ENCODE measurements around the gene LMNTD2.

LMNTD2 gene

DNA sequence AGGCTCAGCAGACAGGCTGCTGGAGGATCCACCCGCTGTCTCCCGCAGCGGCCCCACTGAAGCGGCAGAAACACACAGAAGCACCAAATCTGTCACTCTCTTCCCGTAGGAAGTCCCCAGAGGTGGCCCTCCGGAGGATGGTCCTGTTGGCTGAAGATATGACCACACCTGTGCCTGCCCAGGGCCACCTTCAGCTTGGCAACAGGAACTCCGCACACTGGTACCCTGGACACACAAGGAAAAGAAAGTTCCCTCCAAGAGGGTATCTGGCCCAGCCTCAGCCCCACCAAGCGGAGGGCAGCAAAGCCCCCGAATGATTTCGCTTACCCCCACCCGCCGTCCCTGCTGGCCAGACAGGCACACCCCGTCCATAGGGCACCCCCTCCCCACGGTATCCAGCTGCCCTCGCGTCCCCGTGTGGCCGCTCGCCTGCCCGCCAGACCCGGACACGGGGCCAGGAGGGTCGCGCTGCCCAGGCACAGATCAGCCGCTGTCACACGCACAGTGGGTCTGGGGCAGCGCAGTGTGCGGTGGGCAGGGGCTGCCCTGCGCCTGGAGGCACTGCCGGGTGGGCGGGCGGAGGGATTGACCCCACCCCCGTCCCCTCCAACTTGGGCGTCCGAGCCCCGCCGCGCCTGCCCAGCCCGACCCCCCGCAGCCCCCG, 7.2 kb upstream of the LMNTD2 start:
- no peak for DNase-seq

DNA sequence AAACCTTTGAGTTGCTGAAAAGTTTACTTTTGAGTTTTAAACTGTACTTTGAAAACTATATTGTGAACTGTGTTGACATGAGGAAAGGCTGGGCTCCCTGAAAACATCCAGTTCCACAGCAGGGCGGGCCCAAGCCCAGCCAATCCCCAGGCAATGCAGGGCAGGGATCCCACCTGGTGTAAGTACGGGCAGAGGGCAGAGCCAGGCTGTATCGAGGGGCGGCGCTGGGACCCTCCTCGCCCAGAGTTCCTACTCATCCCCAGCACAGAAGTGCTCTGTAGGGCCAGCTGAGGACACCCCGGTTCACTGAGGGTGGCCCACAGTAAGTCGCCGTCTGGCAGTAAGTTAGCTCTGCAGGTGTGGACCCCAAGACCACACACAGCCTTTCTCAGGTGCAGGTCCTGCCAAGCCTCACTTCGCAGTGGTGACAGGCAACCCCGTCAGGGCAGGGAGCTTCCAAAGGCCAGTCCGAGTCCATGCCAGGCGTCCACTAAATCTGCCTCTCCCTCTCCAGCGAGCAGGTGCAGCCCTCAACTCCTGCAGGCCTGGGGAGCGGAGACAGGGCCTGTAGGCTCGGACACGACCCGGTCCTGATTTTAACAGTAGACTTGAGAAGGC, 6.6 kb upstream of the LMNTD2 start:
- DNase-seq: no peak

DNA sequence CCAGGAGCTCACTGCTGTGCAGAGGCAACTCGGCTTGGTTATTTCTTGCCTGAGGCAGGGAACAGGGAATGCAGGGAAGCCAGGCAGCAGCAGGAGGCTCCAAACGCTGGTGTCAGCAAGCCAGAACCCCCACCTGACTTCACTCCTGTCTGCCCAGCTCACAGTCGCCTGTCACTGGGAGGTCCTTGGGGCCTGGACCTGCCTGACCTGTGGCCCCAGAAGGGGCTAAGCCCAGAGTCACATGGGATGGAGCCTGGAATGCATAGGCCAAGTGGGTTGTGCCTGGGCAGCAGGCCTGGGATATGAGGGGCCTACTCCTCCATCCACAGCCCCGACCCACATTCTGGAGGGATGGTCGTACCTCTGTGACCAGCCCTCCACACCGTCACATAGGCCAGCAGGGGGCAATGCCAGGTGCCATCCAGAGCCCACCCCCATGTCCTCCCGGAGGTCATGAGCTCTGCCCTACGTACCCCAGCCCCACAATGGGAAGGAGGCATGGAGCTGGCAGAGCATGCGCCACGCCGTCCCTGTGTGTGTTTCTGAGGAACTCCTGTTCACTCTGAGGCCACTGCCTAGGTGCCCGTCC, 5.5 kb upstream of the LMNTD2 start:
- DNase-seq: no peak

DNA sequence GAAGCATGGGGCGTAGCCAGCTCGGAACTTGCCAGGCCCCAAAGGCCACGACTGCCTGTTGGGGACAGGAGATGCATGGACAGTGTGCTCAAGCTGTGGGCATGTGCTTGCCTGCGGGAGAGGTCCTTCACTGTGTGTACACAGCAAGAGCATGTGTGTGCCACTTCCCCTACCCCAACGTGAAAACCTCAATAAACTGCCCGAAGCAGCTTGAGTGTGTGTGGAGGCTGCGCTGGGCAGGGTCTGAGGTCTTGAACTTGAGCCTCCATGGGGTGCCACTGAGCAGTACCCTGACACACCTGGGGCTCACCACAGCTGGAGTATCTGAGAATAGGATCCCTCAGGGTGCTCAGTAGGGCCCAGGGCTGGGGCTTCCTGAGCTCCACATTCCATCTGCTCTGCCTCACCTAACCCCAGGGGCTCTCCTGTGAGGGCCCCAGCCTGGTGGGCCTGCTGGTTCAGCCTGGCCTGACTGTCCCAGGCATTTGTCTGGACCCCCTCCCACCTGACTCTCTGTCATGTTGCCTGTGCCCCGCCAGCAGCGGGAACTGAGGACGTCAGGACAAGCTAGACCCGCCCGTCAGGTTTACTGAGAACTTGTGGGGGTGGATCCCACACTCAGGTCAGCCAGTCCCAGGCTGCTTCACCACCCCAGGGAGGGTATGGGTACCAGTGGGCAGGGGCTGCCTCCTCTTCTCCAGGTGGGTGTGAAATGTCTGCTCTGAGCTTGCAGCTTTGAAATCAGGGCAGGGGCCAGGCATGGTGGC, 3.5 kb upstream of the LMNTD2 start:
- DNase-seq: no peak

DNA sequence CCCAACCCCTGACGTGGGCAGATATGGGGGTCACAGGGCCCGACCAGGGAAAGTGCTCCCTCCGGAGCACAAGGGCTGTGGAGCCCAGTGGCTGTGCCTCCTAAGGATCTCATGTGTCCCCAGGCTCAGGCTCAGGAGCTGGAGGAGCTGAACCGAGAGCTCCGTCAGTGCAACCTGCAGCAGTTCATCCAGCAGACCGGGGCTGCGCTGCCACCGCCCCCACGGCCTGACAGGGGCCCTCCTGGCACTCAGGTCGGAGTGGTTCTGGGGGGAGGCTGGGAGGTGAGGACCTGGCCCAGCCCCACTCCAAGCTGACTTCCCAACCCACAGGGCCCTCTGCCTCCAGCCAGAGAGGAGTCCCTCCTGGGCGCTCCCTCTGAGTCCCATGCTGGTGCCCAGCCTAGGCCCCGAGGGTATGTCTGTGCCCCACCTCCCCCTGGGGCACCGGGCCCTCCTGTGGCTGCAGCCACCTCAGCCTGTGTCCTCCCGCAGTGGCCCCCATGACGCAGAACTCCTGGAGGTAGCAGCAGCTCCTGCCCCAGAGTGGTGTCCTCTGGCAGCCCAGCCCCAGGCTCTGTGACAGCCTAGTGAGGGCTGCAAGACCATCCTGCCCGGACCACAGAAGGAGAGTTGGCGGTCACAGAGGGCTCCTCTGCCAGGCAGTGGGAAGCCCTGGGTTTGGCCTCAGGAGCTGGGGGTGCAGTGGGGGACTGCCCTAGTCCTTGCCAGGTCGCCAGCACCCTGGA, 2.7 kb upstream of the LMNTD2 start:
- no peak for DNase-seq

DNA sequence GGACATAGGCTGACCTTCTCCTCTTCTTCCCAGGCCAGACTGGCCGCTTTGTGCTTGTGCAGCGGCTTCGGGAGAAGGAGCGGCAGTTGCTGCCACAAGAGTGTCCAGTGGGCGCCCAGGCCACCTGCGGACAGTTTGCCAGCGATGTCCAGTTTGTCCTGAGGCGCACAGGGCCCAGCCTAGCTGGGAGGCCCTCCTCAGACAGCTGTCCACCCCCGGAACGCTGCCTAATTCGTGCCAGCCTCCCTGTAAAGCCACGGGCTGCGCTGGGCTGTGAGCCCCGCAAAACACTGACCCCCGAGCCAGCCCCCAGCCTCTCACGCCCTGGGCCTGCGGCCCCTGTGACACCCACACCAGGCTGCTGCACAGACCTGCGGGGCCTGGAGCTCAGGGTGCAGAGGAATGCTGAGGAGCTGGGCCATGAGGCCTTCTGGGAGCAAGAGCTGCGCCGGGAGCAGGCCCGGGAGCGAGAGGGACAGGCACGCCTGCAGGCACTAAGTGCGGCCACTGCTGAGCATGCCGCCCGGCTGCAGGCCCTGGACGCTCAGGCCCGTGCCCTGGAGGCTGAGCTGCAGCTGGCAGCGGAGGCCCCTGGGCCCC, 1.6 kb upstream of the LMNTD2 start:
- no peak for DNase-seq

DNA sequence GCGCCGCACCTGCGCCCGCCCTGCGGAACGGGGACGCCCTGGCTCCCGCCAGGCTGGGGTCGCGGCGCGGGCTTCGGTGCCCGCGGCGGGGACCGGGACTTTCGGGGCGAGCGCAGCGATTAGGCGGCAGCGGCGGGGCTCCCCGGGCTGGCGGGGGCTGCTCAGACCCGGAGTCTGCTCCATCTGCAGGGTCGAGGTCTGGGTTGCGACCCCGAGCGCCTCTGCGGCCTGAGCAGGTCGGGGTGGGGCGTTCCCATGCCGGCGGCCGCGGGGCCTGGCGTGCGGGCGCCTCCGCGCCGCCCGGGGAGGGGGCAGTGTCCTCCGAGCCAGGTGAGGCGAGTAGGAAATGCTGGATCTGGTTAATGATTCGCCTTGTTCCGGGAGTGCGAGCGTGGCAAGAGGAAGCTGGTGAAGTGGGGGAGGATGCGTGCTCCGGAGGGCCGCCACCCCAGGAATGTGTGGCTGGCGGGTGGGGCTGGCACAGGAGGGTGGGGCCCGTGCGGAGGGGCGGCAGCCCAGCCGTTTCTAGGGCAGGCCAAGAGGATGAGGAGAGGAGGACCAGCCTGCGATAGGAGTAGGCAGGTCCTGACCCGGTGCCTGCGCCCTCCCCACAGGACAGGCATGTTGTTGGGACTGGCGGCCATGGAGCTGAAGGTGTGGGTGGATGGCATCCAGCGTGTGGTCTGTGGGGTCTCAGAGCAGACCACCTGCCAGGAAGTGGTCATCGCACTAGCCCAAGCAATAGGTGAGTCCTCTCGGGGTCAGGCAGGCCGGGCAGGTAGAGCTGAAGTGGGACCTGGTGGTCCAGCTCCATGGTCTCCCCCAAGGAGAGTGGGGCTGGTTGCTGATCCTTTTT, 838 bp upstream of the LMNTD2 start:
- no peak for DNase-seq

DNA sequence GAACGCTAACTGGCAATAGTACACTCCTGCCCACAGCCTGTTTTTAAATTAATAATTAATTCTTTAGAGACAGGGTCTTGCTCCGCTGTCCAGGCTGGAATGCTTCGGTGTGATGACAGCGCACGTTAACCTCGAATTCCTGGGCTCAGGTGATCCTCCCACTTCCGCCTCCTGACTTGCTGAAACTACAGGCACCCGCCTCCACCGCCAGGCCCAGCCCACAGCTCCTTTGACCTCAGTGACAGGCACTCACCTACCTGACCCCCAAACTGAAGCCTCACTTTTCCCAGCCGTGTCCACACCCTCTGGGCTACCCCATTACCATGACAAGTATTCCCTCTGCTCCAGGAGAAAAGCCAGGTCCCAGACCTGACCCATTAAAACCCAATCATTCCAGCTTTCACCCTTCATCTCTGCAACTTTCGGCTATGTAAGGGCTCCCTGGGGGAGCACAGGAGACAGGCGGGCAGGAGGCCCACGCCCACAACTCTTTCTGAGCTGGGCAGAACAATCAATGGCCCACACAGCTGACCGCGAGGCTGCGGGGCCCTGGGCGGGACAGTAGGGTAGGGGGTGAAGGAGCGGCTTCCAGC, 730 bp downstream of the LMNTD2 start:
- DNase-seq: no peak

DNA sequence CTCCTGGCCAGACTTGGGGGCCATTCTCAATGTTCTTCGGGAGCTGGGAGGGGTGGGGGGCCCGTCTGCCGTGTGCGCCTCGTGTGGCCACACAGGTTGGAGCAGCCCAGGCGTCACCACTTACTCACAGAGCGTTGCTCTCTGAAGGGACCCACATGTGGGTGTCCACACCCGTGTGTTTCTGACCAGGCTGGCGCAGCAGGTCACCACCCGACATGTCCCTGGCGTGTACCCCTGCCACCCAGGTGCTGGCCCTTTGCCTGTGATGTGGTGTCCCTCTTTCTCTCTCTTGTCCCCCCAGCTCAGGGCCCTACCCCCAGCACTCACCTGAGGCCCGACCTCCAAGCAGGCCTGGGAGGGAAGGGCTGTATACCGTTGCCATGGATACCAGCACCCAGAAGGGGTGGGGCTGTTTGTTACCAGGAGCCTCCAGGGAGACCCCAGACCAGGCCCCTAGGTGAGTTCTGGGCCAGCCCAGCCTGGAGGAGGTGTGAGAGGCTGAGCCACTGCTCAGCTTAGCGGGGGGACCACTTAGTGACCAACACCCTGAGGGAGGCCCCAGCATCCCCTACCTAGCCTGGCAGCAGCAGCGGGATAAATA, 1.4 kb downstream of the LMNTD2 start:
- DNase-seq: no peak

DNA sequence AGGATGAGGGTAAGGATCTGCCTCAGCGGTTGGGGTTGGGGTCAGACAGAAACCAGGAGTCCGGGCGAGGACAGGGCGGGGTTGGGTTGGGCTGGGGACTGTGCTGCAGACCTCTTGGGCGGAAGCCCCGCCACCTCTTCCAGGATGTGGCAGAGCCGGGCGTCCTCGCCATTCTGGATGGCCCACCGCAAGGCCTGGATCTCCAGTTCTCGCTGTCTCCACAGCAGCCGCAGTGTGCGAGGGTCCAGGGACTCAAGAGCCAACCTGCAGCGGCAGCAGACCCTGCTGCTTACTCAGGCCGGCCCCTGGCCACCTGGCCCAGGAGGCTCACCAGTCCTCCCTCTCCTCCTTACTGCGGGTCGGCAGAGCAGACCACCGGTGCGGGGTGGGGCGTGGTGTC, 2.0 kb downstream of the LMNTD2 start:
- DNase-seq: no peak

DNA sequence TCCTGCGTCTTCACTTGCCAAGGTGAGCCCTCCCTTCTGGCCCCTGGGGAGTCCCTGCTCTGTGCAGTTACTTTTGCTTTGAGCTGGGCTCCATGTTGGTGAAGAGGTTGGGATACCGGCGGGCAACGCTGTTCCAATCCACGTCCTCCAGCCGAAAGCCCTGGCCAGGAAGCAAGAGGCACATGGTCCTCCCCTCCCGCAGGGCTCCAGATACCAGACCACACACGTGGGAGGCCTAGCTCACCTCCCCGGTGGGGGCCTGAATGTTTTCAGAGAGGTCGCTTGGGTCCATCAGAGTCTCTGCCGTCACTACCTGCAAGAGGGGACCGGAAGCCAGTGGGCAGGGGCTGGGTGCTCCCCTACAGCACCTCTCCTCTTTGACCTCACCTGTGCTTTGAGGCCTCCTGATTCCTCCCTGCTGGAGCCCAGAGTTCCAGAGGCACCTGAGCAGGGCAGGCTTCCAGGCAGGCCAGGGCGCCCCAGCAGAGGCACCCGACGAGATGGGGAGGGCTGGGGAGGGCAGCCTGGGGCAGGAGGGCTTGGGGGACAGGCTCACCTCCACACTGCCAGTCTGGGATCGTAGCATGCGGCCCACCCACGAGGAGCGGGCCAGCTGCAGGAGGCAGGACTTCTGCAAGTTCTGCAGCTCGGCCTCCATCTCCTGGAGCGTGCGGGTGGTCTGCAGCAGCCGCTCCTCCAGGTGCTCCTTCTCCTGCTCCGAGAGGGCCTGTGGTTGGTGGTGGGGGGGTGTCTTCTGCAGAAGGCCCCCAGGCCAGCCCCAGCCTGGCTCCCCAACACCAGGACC, 3.0 kb downstream of the LMNTD2 start:
- no peak for DNase-seq

DNA sequence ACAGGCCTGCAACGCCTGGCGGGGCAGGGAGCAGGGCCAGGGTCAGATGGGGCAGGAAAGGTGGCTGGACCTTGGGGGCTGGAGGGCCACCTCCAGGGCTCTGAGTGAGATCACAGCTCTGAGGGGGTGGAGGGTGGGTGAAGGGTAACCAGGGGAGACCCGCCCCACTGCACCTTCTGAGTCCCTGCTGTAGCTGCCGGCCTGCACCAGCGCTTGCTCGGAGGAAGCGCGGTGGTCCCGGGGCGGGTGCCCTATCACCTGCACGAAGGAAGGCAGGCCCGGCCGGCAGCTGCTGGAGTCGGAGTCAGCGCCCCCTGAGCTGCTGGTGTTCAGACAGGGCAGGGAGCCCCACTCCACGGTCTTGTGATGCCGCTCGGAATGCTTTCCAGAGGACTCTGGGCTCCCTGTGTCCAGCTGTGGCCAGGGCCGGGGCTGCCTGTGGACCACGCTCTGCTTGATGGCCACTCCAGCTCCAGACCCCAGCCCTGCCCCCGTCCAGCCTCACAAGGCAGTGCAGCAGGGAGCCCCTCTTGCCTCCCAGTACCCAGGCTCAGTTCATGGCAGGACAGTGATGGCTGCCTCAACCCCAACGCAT, 3.8 kb downstream of the LMNTD2 start:
- no peak for DNase-seq

DNA sequence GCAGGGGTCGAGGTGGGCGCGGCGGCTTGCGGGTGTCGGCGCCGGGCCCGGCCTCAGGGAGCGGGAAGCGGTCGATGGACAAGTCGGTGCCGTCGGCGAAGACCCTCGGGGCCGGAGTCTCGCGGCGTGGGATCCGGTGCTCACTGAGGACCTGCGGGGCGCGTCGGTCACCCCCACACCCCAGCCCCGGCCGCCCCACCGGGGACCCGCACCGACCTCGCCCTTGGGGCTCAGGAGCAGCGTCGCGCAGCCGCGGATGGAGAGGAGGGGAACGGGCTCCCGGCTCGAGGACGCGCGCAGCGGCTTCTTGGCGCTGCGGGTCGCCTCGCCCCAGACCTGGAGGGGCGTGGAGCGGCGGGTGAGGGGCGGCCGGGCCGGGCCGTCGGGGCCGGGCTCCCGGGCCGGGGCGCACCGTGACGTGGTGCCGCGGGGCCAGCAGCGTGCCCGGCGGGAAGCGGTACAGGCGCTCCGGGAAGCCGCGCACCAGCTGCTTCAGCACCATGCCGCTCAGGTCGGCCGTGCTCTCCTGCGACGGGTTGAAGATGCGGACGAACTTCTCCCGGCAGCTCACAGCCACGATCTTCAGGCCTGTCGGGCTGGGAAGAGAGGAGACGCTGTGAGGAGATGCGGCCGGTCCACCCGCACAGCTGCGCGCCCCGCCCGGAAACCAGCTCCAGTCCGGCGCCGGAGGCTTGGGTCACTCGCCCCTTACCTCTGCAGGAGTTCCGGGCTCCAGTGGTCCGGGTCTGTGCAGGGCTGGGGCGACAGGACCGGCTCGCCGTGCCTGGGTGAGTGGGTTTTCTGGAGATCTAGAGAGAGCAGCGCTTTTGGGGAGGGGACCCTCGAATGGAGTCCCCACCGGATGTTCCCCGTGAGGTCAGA, 4.5 kb downstream of the LMNTD2 start:
- DNase-seq: no peak

DNA sequence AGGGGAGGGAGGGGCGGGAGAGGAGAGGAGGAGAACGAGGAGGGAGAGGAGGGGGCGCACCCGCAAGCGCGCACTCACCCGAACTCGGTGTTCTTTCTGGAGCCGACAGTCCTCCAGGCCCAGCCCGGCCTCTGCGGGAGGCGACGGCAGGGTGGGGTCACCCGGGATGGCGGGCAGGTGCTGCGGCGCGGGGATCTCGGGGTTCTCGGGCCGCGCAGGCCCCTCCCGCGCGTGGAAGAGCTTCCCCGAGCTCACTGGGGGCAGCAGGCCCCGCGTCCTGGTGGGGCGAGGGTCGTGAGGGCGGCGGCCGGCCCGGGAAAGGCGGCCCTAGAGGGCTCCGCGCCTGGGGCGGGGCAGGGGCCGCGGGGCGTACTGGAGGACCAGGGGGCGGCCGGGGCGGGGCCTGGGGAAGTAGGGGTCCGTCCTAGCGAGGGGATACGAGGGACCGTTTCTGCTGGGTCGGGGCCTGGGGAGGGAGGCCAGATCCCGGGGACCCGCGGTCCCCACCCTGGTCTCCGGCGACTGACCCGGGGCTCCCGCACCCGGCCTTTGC, 5.2 kb downstream of the LMNTD2 start:
- no peak for DNase-seq

DNA sequence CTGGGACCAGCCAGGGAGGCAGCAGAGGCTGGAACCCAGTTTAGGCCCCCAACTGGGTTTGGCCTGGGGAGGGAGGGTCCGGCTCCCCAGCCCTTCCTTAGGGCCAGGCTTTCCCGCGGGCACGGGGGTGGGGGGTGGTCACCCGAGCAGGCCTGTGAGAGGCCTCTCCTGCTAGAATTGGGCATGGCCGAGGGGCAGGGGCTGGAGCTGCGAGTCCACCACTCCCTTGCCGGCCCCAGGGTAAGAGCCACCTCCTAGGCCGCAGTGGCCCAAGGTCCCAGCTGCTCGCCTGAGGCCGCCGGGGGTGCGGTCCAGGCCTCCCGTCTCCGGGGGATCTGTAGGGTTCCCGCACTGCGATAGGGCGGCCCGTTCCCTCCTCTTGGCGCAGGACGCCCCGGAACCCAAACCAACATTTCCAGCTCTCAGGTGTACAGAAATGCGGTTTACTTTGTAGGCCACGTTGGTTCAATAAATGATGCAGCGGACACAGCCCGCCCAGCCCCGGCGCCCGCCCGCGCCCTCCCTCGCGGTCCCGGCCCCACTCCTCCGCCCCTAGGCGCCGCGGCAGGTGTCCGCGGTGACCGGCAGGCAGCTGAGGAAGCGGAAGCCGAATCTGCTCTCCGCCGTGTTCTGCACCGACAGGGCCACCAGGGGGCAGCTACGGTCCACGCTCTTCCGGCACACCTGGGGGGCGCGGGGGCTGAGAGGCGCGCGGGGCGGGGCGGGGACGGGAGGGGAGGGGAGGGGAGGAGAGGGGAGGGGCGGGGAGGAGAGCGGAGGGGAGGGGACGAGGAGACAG, 5.9 kb downstream of the LMNTD2 start:
- DNase-seq: peak; percentile 79

DNA sequence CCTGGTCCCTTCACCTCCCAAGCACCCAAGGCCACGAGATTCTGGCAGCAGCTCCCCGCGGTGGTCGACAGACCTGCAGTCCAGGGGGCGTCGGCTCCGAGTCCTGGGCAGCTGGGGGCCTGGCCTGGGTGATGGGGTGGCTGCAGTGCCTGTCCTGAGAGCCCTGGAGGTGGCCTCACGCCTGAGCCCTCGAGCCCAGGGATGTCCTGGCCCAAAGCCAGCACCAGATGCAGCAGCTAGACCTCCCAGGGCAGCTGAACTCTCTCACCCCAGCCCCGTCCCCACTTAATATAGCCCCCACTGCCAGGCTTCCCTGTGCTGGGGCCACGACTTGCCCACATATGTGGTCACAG, 6.6 kb downstream of the LMNTD2 start:
- DNase-seq: no peak
